HepG2 (cell line): Measurements from ENCODE around the gene FAHD2A. TPM values are rescaled to one million over a fixed set of nuclear protein-coding genes. Genes with fewer than 3 reads are reported as not detected.
A peak's percentile ranks its signal among the peaks of the same experiment; 100 is the strongest.

ENCODE experiments used
- ATF7 ChIP-seq, 2 experiments: fragments of 450-650 bp in 1 of 2; sonication (generic) in 1 of 2; formaldehyde crosslinking in 1 of 2; IDR thresholded peaks; 2 replicates each; pipeline versions ENCODE4 v1.4.0 to v1.6.1; 2016 to 2020; ENCODE audit warnings: antibody characterized with exemption in 1 of 2, mild to moderate bottlenecking in 1 of 2, missing genetic modification reagents in 1 of 2
- BHLHE40 ChIP-seq: IDR thresholded peaks from 2 replicates; pipeline ENCODE4 v1.6.1; 2011; ENCODE audit warnings: low read length, improper control_type of control experiment
- CBFB ChIP-seq: sonication (generic); formaldehyde crosslinking; IDR thresholded peaks from 2 replicates; pipeline ENCODE4 v1.4.0; 2020; ENCODE audit warnings: missing genetic modification reagents
- GPBP1L1 ChIP-seq: sonication (generic); formaldehyde crosslinking; IDR thresholded peaks from 2 replicates; pipeline ENCODE4 v1.5.0; 2020; ENCODE audit warnings: mild to moderate bottlenecking, missing genetic modification reagents
- HDAC2 ChIP-seq: sonication (generic); formaldehyde crosslinking; IDR thresholded peaks from 2 replicates; pipeline ENCODE4 v1.4.0; 2020; ENCODE audit warnings: missing genetic modification reagents
- HDAC6 ChIP-seq: fragments of 200-600 bp; sonication (generic); IDR thresholded peaks from 2 replicates; pipeline ENCODE4 v1.7.0; 2017; ENCODE audit warnings: mild to moderate bottlenecking, antibody characterized with exemption, low read length, low read depth
- ISX ChIP-seq: sonication (generic); formaldehyde crosslinking; conservative IDR thresholded peaks from 2 replicates; pipeline ENCODE4 v1.5.0; 2020; ENCODE audit warnings: missing genetic modification reagents
- JARID2 ChIP-seq: sonication (generic); formaldehyde crosslinking; IDR thresholded peaks from 2 replicates; pipeline ENCODE4 v1.8.1; 2023; ENCODE audit warnings: missing genetic modification reagents, inconsistent platforms; ENCODE audit not compliant: insufficient replicate concordance
- MTF1 ChIP-seq: sonication (generic); formaldehyde crosslinking; IDR thresholded peaks from 2 replicates; pipeline ENCODE4 v1.5.0; 2020; ENCODE audit warnings: missing genetic modification reagents
- PRDM15 ChIP-seq: sonication (generic); formaldehyde crosslinking; IDR thresholded peaks from 2 replicates; pipeline ENCODE4 v1.4.0; 2020; ENCODE audit warnings: missing genetic modification reagents
- RARG ChIP-seq: sonication (generic); formaldehyde crosslinking; IDR thresholded peaks from 2 replicates; pipeline ENCODE4 v1.4.0; 2020; ENCODE audit warnings: low read depth, mild to moderate bottlenecking, missing genetic modification reagents
- TBP ChIP-seq: sonication (generic); formaldehyde crosslinking; IDR thresholded peaks from 2 replicates; pipeline ENCODE4 v1.5.0; 2020; ENCODE audit warnings: missing genetic modification reagents
- ZFX ChIP-seq: sonication (generic); formaldehyde crosslinking; IDR thresholded peaks from 2 replicates; pipeline ENCODE4 v1.4.0; 2020; ENCODE audit warnings: mild to moderate bottlenecking, low read depth, missing genetic modification reagents, moderate library complexity
- ZNF232 ChIP-seq: sonication (generic); formaldehyde crosslinking; IDR thresholded peaks from 2 replicates; pipeline ENCODE4 v1.4.0; 2020; ENCODE audit warnings: missing genetic modification reagents, borderline replicate concordance
- ZNF234 ChIP-seq: sonication (generic); formaldehyde crosslinking; conservative IDR thresholded peaks from 2 replicates; pipeline ENCODE4 v1.5.1; 2020; ENCODE audit warnings: mild to moderate bottlenecking, missing genetic modification reagents
- ZNF367 ChIP-seq: sonication (generic); formaldehyde crosslinking; IDR thresholded peaks from 2 replicates; pipeline ENCODE4 v1.4.0; 2020; ENCODE audit warnings: missing genetic modification reagents, borderline replicate concordance
- ZNF704 ChIP-seq: sonication (generic); formaldehyde crosslinking; IDR thresholded peaks from 2 replicates; pipeline ENCODE4 v1.8.1; 2023; ENCODE audit warnings: mild to moderate bottlenecking, inconsistent platforms, moderate library complexity, missing genetic modification reagents, borderline replicate concordance
- ZNF740 ChIP-seq: sonication (generic); formaldehyde crosslinking; IDR thresholded peaks from 2 replicates; pipeline ENCODE4 v1.4.0; 2020; ENCODE audit warnings: missing genetic modification reagents
- polyA plus RNA-seq, 8 experiments: library from polyadenylated mRNA; depleted of rRNA in 3 of 8; stranded (reverse) in 7 of 8; unstranded in 1 of 8; fragments of >200 nt; fragmentation: Illumina TruSeq in 4 of 8; extraction: Trizol in 4 of 8; gene quantifications; 2 replicates each; pipeline versions ENCODE4 v1.2.1 to v1.2.3, GENCODE V29; 2011 to 2016; ENCODE audit warnings: low read depth in 4 of 8, missing spikeins in 1 of 8, mixed read lengths in 1 of 8; ENCODE audit not compliant: insufficient read depth in 1 of 8
- total RNA-seq, 5 experiments: library from RNA; depleted of rRNA; stranded (reverse); fragments of >200 nt; fragmentation: Illumina TruSeq; extraction: Trizol; gene quantifications; 2 replicates each; pipeline ENCODE4 v1.2.3, GENCODE V29; 2016; ENCODE audit warnings: low read depth in 1 of 5
- TF ChIP-seq, protein P1 (sequence below): sonication (generic); formaldehyde crosslinking; IDR thresholded peaks from 2 replicates; pipeline ENCODE4 v1.8.1; 2023; ENCODE audit warnings: mild to moderate bottlenecking, moderate library complexity, missing genetic modification reagents

Gene FAHD2A
- total and polyA plus RNA-seq, 2 of the 13 experiments (the other 11 are each of a cell fraction or from before 2014, with no cell fraction given) = 34.0 to 44.2 TPM

GRCh38 chr2:95390272-95390880 is 12.1 kb upstream of the FAHD2A start (continued):
- TF ChIP-seq GPBP1L1 (CRISPR knock-in tag) (no peak), HDAC6 (no peak), PRDM15 (CRISPR knock-in tag) (no peak), ZNF367 (CRISPR knock-in tag) (no peak), JARID2 (CRISPR knock-in tag) (no peak), ZNF704 (CRISPR knock-in tag) (no peak), CBFB (CRISPR knock-in tag) (peak; percentile 68; the same call in 1 of the 2 replicates), ZNF740 (CRISPR knock-in tag) (peak; percentile 15; the same call in 1 of the 2 replicates), MTF1 (CRISPR knock-in tag) (no peak), HDAC2 (CRISPR knock-in tag) (peak; percentile 67), ZNF232 (CRISPR knock-in tag) (peak; percentile 59; the same call in 1 of the 2 replicates), RARG (no peak), ZNF234 (CRISPR knock-in tag) (no peak), ISX (no peak), BHLHE40 (peak; percentile 77), ZFX (peak; percentile 83), TBP (CRISPR knock-in tag) (no peak), ATF7 (IDR thresholded peaks at IDR 0.05) (no peak), ATF7 (CRISPR knock-in tag; IDR thresholded peaks at IDR 0.05) (no peak; the same call in 1 of the 2 replicates)
- TF ChIP-seq, protein P1, sequence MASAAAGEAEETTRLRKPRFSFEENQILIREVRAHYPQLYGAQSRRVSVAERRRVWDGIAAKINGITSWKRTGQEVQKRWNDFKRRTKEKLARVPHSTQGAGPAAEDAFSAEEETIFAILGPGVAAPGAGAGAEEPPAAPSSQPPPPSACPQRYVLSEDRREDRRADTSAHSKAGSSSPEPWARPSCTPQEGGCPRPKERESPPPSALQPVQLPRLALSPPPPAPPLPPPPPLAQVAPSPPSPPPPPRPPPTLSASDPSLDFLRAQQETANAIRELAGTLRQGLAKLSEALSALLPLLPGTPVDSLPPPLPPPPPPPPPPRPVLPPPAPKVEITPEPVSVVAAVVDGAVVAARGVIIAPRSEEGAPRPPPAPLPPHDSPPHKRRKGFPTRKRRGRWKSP (CRISPR knock-in tag) = no peak; the same call in 1 of the 2 replicates
